ENCODE measurements around the gene MYL12B. TPM values are rescaled to one million over a fixed set of nuclear protein-coding genes. Genes with fewer than 3 reads are reported as not detected.
"Not testable (repeated sequence)": the region's sequence is repeated elsewhere in the genome, so short reads cannot be mapped to it uniquely, and the experiment has no call there.

Gene MYL12B
- total RNA-seq, result 314 and 331 TPM in 2 replicates

DNA sequence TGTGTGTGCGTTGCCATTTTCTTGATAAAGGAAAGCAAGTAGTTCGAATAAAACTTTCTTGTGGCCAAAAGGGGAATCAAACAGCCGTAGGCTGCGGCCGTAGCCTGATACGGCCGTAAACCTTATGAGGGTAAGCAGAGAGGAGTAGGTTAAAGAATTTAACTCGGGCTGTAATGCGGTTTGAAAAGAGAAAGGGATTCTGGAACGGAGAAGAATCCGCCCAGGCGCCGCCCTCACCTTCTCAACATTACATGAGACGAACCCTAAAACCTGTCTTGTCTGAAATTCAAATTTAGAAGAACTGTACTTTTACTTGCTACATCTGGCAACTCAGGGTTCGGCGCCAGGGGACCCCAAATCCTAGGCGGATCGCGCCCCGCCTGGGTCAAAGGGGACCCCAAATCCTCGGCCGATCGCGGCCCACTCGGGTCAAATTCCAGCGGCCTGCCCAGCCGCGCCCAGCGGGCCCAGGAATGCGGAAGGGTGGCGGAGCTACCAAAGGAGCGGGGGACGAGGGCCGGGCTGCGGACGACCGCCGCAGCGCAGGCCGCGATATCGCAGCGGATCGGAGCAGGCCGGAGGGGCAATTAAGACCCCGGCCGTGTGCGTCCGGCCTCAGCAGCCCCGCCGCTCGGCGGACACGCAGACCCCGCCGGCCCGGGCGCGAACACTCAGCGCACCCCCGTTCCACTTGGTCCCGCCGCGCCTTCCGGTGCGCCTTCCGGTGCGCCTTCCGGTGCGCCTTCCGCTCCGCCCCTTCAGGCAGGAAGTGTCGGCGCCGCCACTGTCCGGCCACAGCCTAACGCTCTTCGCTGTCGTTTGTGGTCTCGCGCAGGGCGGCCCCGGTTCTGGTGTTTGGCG, at the start of gene MYL12B:
MYL12B (plus strand) TSS at position 761 of the 861 bp plus-strand sequence. CDS start 10,766 bp downstream, outside the sequence.
- intact Hi-C loops (cut with micrococcal nuclease), result loop anchor here (1.0 to 5.0 kb wide), 9 partner anchors 14 to 1976 kb away; partner anchors contain the start of genes METTL4, MYL12A, NDC80 and SMCHD1

DNA sequence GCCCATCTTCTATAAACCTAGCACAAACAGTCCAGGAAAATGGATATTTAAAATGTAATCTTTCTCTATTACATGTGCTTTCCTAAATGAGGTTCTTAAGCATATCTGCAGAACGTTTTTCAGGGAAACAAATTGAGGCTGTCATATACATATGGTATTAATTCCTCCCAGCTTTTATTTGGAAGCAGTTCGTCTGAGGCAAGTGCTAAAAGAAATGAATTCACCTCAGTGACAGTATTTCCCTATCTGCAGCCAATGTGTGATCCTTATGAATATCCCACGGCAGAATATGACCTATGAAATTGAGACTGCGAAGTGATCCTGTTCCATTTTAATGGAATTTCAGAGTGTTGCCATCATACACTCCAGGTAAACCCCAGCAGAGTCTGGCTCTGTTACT, 49.3 kb upstream of the MYL12B start:
- intact Hi-C loops (cut with micrococcal nuclease), result loop anchor here (2.0 kb wide), 1 partner anchor 34 kb away; the partner anchor contains the start of gene MYL12A

- intact Hi-C loops (cut with micrococcal nuclease), result loop anchor here (2.0 kb wide), 1 partner anchor 33 kb away; the partner anchor contains the start of gene MYL12A
Measured at GRCh38 chr18:3213300-3214059, 48.5 kb upstream of the MYL12B start.

DNA sequence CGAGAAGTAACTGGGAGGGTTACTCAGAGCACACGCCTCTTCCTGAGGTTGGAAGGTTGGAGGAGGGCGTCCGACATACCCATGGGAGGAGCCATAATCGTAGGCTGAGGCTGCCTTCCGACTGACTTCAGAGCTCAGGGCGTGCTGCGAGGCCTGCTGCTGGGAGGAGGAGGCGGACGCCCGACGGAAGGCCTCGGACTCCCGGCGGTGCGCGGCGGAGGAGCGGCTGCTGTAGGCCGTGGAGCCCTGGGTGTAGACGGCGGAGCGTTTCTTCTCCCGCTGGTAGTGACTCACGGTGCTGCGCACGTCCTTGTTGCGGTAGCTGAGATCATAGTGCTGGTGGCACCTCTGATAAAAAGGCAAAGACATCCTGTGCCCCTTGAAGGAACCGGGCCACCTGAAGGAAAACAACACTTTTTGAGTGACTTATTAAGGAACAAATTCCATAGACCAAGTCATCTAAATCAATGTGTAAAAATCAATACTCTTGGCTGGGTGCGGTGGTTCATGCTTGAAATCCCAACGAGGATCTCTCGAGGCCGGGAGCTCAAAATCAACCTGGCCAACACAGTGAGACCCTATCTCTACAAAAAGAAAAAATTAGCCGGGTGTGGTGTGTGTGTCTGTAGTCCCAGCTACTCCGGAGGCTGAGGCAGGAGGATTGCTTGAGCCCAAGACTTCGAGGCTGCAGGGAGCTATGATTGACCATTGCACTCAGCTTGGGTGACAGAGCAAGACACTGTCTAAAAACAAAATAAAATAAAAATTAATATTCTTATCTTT, 46.9 kb upstream of the MYL12B start:
- intact Hi-C loops (cut with micrococcal nuclease), result no loop called here

- intact Hi-C loops (cut with micrococcal nuclease), result no loop called here
Measured at GRCh38 chr18:3216987-3217386, 44.9 kb upstream of the MYL12B start.

DNA sequence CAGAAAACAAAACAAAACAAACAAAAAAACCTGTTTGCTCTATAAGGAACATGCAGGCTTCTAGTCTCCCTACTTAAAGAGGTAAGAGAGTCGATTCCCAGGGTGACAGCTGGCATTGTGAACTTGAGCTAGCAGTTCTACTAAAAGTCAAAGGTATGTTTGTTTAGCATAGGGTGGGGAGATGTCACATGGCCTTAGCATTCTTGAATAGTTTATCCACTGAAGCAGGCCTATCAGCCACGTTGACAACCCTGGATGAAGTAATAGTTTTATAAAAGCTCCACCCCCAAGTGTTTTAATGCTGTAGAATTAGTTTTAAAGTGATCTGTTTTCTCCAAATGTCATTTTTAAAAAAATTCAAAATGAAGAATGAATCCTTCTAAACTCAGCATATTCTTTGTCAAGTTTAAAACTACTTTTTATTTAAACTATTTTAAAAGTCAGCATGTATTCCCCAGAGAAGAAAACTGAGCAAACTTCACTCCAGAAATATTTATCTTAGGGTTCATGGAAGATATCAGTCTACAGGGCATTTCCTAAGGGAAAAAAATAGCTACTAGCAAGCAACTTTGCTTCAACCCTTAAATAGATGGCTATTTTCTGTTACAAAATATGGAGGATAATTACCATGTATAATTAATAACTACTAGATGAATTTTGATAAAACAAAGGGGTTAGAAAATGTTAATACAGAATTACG, 43.8 kb upstream of the MYL12B start:
- intact Hi-C loops (cut with micrococcal nuclease), result no loop called here

GRCh38 chr18:3218819-3219218, 43.1 kb upstream of the MYL12B start:
- intact Hi-C loops (cut with micrococcal nuclease), result no loop called here

DNA sequence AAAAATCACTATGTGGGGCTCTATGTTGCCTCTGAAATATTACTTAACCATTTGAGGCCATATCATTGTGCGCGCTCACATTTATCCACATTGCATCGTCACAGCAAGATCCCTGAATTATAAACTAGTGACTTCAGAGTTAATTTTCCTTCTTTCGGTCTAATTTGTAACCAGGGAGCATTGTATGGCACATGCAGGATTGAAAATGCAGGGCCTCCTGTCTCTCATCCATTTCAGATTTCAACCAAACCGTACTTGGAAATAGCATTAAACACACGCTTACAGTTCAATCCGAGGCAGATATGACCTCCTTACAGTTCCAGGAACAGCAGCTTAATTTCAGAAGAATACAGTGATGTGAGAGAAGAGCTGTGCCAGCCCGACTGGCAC, 42.7 kb upstream of the MYL12B start:
- intact Hi-C loops (cut with micrococcal nuclease), result no loop called here

DNA sequence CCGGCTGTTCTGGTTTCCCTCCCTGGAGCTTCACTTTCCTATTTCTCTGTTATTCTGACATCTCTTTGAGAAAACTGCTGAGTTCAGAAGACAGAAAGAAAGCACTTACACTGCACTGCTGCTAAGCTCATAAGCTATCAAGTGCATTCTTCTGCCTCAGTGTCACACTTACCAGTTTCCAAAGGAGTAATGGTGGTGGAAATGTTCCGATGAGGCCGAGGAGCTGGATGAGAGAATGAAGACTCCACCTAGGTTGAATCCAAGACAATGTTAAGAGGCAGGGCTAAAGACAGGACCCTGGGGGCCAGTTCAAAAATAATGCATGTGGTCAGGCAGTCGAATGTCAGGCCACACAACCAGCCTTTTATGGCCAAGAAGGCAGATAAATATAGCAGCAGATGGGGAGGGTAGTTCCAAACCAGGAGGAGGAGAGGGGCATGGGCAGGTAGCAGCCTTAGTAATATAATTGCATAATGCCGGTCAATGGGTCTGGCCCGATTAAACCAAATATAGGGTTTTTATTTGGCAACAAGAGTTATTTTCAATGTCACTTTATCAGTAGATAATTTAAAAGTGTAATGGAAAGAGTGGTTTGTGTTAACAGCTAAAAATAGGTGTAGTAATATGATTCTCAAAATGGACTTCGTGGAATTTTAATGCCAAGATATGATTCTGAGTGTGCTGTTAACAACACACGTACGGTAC, 42.1 kb upstream of the MYL12B start, which contains the start of gene MYOM1:
MYOM1 (minus strand) TSS at position 338 of the 705 bp plus-strand sequence. CDS start 4,745 bp downstream, outside the sequence.
- intact Hi-C loops (cut with micrococcal nuclease), result no loop called here

DNA sequence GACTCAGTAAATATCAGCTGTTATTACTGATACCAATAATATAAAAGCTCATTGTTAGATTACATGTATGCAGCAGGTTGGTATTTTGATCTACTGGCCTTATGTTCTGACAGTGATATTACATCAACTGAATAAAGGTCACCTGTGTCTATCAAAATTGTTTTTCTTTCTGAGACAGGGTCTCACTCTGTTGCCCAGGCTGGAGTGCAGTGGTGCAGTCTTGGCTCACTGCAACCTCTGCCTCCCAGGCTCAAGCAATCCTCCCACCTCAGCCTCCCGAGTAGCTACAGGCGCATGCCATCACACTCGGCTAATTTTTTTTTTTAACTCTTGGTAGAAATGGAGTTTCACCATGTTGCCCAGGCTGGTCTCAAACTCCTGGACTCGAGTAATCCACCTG, 41.1 kb upstream of the MYL12B start:
- intact Hi-C loops (cut with micrococcal nuclease), result not testable (repeated sequence)

DNA sequence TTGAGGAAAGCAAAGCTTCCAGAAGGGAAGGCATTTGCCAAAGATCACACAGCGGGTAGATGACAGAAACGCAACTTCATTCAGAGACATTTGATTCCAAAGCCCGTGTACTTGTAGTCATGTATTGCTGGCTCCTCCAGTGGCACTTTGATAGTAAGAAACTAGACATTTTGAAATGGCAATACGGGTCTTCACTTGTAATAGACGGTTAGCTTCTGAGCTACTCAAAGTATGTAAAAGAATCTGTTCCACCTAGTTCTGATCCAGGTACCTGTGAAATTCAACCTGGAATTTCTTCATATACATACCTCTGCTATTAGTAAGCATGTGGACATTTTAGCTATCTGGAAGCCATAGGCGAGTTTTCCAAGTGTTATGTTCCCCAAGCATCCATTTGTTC, 40.4 kb upstream of the MYL12B start:
- intact Hi-C loops (cut with micrococcal nuclease), result no loop called here

GRCh38 chr18:3223356-3223755, 38.6 kb upstream of the MYL12B start:
- intact Hi-C loops (cut with micrococcal nuclease), result no loop called here

GRCh38 chr18:3224223-3224622, 37.7 kb upstream of the MYL12B start:
- intact Hi-C loops (cut with micrococcal nuclease), result no loop called here

- intact Hi-C loops (cut with micrococcal nuclease), result no loop called here
Measured at GRCh38 chr18:3225588-3225987, 36.3 kb upstream of the MYL12B start.

DNA sequence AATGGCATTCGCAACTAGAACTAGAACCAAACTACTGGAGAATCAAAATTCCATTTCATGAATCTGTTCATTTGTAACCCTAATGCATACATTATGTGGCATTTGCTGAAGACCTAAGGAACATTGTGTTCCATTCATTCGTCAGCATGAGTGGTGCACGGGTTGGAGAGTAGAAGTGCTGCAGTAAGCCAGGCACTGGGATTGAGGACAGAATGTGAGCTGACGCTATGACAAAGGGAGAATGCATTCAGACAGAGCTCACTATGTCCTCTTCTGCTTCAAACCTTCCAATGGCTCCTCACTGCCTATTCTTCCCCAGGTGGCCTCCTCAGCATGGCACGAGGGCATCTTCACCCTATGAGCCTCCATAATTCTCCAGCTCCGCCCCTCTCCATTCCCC, 35.9 kb upstream of the MYL12B start:
- intact Hi-C loops (cut with micrococcal nuclease), result no loop called here

- intact Hi-C loops (cut with micrococcal nuclease), result no loop called here
Measured at GRCh38 chr18:3230401-3231334, 31.3 kb upstream of the MYL12B start.

GRCh38 chr18:3233004-3233403, 28.9 kb upstream of the MYL12B start:
- intact Hi-C loops (cut with micrococcal nuclease), result no loop called here

GRCh38 chr18:3233433-3234168, 28.3 kb upstream of the MYL12B start:
- intact Hi-C loops (cut with micrococcal nuclease), result no loop called here
